ENCODE measurements around the gene KRTAP5-4.
"Not testable (repeated sequence)": the region's sequence is repeated elsewhere in the genome, so short reads cannot be mapped to it uniquely, and the experiment has no call there.

KRTAP5-4 gene

GRCh38 chr11:1598406-1598805 is 23.5 kb downstream of the KRTAP5-4 start:
- not testable (repeated sequence) for DNase-seq

GRCh38 chr11:1597994-1598380 is 24.0 kb downstream of the KRTAP5-4 start, which contains the start of gene KRTAP5-2:
Gene KRTAP5-2 (minus strand): TSS chr11:1598294. CDS start chr11:1598250, 44 bp downstream.
- DNase-seq: no peak

GRCh38 chr11:1597331-1597993 is 24.5 kb downstream of the KRTAP5-4 start:
- no peak for DNase-seq

GRCh38 chr11:1596576-1597121 is 25.3 kb downstream of the KRTAP5-4 start:
- DNase-seq: not testable (repeated sequence)

- DNase-seq: not testable (repeated sequence)
Observed at GRCh38 chr11:1595994-1596575, 25.9 kb downstream of the KRTAP5-4 start.

GRCh38 chr11:1592628-1593027 is 29.3 kb downstream of the KRTAP5-4 start:
- no peak for DNase-seq

DNA sequence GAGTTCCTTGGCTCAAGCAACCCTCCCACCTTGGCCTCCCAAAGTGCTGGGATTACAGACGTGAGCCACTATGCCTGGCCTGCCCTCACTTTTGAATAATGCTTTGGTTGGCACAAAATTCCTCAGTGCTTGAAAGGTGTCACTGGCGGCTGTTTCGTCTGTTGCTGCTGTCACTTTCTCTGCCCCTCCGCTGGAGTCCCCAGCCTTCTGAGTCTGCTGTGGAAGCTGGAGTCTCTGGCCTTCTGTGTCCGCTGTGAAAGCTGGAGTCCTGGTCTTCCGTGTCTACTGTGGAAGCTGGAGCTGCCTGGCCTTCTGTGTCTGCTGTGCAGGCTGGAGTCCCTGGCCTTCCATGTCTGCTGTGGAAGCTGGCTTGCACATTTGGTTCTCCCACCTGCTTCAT is 31.9 kb downstream of the KRTAP5-4 start:
- DNase-seq: no peak

- not testable (repeated sequence) for DNase-seq
Observed at GRCh38 chr11:1589191-1589963, 32.6 kb downstream of the KRTAP5-4 start.

- no peak for DNase-seq
Observed at GRCh38 chr11:1586699-1587098, 35.2 kb downstream of the KRTAP5-4 start.

DNA sequence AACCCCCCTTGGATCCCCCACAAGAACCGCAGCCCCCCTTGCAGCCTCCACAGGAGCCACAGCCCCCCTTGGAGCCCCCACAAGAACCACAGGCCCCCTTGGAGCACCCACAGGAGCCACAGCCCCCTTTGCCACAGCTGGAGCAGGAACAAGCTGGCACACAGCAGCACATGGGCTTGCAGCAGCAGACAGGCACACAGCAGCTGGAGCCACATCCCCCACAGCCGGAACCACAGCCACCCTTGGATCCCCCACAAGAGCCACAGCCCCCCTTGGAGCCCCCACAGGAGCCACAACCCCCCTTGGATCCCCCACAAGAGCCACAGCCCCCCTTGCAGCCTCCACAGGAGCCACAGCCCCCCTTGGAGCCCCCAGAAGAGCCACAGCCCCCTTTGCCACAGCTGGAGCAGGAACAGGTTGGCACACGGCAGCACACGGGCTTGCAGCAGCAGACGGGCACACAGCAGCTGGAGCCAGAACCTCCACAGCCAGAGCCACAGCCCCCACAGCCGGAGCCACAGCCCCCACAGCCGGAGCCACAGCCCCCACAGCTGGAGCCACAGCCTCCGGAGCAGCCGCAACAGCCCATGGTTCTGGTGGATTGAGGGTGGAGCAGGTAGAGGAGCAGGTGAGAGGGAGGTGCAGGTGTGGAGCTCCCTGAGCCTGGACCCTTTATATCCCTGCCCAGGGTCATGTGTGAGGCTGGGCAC is 37.1 kb downstream of the KRTAP5-4 start, which contains the start of gene KRTAP5-1:
TSS of gene KRTAP5-1 (minus strand) at position 623 of the 710 bp plus-strand sequence. CDS start at position 589, 34 bp downstream.
- not testable (repeated sequence) for DNase-seq

DNA sequence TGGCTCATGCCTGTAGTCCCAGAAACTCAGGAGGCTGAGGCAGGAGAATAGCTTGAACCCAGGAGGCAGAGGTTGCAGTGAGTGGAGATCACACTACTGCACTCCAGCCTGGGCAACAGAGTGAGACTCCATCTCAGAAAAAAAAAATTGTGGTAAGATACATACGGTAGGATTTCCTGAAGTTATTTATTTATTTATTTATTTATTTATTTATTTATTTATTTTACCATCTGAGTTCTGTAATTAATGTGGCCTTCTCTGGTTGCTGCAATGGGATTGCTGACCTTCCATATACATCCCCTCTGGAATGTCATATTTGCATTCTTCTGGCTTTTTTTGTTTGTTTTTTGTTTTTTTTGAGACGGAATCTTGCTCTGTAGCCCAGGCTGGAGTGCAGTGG is 39.0 kb downstream of the KRTAP5-4 start:
- DNase-seq: not testable (repeated sequence)

- no peak for DNase-seq
Observed at GRCh38 chr11:1581976-1582375, 40.0 kb downstream of the KRTAP5-4 start.

DNA sequence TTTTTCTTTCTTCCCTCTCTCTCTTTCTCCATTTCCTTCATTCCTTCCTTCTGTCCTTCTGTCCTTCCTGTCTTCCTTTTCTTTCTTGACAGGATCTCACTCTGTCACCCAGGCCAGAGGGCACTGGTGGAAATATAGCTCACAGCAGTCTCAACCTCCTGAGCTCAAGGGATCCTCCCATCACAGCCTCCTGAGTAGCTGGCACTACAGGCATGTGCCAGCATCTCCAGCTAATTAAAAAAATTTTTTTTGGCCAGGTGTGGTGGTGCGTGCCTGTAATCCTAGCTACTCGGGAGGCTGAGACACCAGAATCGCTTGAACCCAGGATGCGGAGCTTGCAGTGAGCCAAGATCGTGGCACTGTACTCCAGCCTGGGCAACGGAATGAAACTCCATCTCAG is 45.1 kb downstream of the KRTAP5-4 start:
- peak; percentile 9 for DNase-seq

DNA sequence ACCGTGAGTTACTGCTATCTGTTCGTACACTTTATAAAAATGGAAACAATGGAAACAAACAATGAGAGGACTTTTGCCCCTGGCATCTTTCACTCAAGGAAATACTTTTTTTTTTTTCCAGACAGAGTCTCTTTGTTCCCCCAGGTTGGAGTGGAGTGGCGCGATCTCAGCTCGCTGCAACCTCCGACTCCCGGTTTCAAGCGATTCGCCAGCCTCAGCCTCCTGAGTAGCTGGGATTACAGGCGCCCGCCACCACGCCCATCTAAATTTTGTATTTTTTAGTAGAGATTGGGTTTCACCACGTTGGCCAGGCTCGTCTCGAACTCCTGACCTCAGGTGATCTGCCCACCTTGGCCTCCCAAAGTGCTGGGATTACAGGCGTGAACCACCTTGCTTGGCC is 46.2 kb downstream of the KRTAP5-4 start:
- peak; percentile 8 for DNase-seq

- no peak for DNase-seq
Observed at GRCh38 chr11:1574933-1575242, 47.0 kb downstream of the KRTAP5-4 start.

- DNase-seq: peak; percentile 76
Observed at GRCh38 chr11:1574238-1574932, 47.6 kb downstream of the KRTAP5-4 start.

DNA sequence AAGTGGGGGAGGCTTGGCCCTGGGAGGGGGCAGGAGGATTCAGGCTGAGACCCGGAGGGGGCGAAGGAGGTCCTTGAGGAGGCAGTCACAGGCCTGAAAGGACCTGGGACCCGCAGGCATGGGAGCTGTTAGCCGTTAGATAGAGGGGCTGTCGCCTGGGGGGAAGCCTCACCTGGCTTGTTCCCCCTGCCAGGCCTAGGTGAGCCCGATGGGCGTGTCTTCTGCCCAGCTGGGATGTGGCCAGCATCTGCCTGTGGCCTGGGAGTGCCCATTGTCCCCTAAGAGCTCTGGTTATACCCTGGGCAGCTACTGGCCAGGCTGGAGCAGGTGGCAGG is 48.1 kb downstream of the KRTAP5-4 start:
- DNase-seq: no peak

DNA sequence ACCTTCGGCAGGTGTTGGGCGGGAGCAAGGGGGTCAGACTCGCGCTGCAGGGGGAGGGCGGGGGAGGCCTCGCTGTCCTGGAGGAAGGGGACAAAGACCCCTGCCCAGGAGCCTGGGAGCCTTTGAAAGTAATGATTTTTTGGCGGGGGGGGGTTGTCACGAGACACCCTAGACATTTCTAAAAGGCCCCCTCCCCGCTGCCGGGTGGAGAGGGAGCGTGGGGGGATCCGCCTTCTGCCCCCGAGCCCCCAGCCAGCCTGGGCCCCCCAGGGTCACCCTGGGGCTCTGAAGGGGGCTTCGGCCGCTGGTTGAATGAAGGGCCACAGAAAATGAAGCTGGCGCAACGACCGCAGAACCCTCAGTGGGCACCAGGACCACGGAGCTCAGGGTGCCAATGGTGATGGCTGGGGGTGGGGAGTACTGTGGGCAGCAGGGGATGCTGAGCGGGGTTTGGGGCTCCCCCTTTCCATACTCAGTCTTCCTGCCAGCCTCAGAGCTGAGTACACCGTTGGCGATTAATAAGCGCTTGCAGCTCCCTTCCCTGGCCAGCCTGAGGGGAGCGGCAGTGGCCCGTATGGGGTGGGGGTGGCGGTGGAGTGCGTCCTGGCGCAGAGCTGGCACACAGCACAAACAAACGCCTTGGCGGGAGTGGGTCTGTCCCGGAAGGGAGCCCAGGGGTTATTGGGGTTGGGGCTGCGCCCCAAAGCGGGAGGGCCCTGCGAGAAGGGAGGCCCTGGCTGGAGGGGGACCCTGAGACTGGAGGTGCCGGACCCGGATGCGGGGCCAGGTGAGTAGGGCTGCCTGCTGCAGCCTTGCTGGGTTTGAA is 48.6 kb downstream of the KRTAP5-4 start:
- DNase-seq: peak; percentile 62

DNA sequence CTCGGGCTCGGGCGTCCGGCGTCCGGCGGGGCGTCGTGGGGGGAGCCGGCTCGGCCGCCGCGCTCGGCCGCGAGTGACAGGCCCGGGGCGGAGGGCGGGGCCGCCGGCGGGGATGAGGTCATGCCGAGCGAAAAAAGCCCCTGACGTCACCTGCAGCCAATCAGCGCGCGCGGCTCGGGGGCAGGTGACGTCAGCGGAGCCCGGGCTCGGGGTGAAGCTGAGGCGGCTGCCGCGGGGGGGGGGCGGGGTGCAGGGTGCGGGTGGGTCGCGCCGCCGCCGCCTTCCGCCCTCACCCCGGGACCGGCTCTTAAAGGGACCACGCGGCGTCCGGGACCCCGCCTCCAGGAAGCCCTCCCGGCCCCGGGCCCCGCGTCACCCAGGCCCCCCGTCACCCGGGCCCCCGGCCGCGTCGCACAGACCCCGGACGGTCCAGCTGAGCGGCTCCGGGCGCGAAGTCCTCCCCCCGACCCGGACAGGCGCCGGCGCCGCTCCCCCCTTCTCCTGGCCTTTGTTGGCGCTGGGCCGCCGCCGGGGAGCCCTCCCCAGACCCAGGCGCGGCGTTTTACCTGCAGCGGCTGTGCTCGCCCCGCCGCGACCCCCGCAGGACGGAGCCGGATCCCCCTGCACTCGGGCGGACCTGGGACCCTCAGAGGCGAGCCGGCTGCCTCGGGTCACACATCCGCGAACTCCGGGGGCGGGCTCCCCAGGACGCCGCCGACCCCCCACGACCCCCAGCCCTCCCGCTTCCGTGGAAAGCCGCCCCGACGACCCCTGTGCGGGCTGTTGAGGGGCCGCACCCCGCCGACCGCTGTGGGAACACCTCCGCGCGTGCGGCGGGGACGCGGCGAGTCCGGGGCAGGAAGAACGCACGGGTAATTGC is 49.5 kb downstream of the KRTAP5-4 start, which contains the start of gene DUSP8:
TSS of gene DUSP8 (minus strand) at position 75 of the 880 bp plus-strand sequence. CDS start 6,445 bp downstream, outside the sequence.
- DNase-seq: peak; percentile 96

GRCh38 chr11:1571760-1572196 is 50.2 kb downstream of the KRTAP5-4 start:
- no peak for DNase-seq

Data from activated T-cell treated with anti-CD3 and anti-CD28 coated beads, Interleukin-2, amount 50 U/mL, for 1 hour (primary cell).